Measurements from ENCODE around the gene ULBP2.
"Not testable (repeated sequence)": the region's sequence is repeated elsewhere in the genome, so short reads cannot be mapped to it uniquely, and the experiment has no call there.

ULBP2 gene

GRCh38 chr6:149933461-149933860 is 8.4 kb upstream of the ULBP2 start:
- H3K27ac Mint-ChIP-seq: no peak overlapping the region
- H3K27me3 Mint-ChIP-seq: peaks cover 96% of the 10 kb centered on the region
- no peaks in the 10 kb centered on the region for H3K36me3 Mint-ChIP-seq
- no peak for ATAC-seq
- H3K4me3 Mint-ChIP-seq: no peak overlapping the region
- H3K9me3 Mint-ChIP-seq: no peaks in the 10 kb centered on the region
- H3K4me1 Mint-ChIP-seq: peaks cover 16% of the 10 kb centered on the region

DNA sequence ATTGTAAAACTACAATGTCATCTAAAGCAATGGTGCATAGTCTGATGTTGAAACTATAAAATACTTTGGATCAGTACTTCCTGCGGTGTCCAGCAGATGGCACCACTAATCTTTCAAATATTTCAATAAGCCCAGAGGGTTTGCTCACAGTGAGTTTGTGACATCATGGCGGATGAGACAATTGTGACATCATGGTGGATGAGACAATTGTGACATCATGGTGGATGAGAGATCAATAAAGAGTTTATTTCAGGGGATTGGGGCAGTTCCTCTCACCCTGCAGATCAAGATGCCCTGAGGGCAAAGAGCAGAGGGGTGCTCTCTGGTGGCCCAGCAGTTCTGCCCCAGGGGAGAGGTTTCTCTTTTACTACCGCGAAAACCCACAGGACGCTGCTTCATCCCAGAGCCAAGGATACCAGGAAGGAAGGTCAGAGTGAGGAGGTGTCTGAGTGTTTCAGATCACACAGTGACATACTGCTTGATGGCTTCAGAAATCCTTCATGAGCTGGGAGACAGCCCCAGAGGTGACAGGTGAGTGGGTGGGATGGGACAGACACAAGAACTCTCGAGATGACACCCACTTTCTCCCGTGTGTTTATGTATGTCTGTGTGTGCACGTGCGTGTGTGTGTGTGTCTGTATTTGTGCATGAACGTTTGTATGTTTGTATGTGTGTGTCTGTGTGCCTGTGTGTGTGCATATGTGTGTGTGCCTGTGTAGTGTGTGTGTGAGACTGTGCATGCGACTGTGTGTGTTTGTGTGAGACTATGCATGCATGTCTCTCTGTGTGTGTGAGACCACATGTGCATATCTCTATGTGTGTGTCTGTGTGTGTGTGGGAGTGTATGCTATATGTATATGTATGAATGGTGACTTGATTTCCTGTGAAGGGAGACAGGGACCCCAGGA is 7.3 kb upstream of the ULBP2 start:
- Mint-ChIP-seq H3K36me3 (no peaks in the 10 kb centered on the region), H3K4me1 (peaks cover 26% of the 10 kb centered on the region), H3K27me3 (peaks cover 96% of the 10 kb centered on the region), H3K9me3 (no peaks in the 10 kb centered on the region), H3K27ac (no peak overlapping the region), H3K4me3 (no peak overlapping the region)
- peak; percentile 54 for ATAC-seq

GRCh38 chr6:149935246-149935645 is 6.6 kb upstream of the ULBP2 start:
- no peaks in the 10 kb centered on the region for H3K9me3 Mint-ChIP-seq

DNA sequence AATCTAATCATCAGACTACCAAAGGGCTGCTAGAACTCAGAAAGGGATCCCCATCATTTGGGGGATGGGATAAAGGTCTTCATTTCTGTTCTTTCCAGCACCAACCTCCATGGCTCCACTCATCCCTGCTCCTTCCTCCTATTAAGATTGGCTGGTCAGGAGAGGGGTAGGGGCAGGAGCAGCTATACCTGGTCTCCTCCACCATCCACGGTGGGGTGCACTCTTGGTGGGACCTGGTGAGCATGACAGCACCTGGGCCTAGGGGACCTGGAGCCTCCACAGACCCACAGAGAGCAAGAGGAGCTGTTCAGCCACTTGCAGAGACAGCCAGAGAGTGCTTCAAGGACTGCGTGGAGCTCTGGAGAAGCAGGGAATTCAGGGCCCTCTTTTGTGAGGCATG is 6.1 kb upstream of the ULBP2 start:
- H3K27me3 Mint-ChIP-seq: peaks cover 96% of the 10 kb centered on the region
- ATAC-seq: no peak
- H3K4me3 Mint-ChIP-seq: no peak overlapping the region
- no peaks in the 10 kb centered on the region for H3K36me3 Mint-ChIP-seq
- peaks cover 34% of the 10 kb centered on the region for H3K4me1 Mint-ChIP-seq
- H3K27ac Mint-ChIP-seq: no peak overlapping the region
- H3K9me3 Mint-ChIP-seq: no peaks in the 10 kb centered on the region

More at GRCh38 chr6:149935246-149935645, 6.6 kb upstream of the ULBP2 start:
- ATAC-seq: no peak
- Mint-ChIP-seq H3K4me3 (no peak overlapping the region), H3K27me3 (peaks cover 96% of the 10 kb centered on the region), H3K27ac (no peak overlapping the region), H3K4me1 (peaks cover 34% of the 10 kb centered on the region), H3K36me3 (no peaks in the 10 kb centered on the region)

GRCh38 chr6:149936743-149937142 is 5.1 kb upstream of the ULBP2 start:
- no peaks in the 10 kb centered on the region for H3K36me3 Mint-ChIP-seq
- H3K4me3 Mint-ChIP-seq: no peak overlapping the region
- peaks cover 96% of the 10 kb centered on the region for H3K27me3 Mint-ChIP-seq
- no peak for ATAC-seq
- no peak overlapping the region for H3K27ac Mint-ChIP-seq
- no peaks in the 10 kb centered on the region for H3K9me3 Mint-ChIP-seq
- H3K4me1 Mint-ChIP-seq: peaks cover 40% of the 10 kb centered on the region

DNA sequence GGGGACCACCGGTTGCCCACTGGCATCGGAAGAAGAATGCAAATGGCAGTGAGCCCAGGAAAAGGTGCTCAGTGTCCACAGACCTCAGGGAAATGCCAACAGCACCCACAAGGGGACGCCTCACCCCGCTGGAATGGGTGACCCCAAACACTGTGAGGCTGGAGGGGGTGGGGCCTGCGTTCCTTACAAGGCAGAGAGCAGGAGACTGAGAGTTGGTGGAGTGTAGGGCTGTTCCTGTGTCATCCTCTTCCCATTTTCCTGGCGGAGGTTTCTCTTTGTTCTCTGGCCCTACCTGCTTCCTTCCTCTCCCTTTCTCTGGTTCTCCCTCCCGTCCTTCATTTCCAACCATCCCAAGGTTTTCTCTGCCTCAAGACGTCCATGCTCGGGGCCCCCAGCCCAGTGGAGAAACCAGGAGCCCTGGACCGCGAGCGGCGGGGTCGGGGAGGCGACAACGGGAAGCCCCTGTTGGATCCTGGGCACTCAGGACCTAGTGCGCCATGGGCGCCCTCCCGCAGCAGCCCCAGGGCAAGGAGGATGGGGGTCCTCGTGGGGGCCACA is 3.7 kb upstream of the ULBP2 start:
- Mint-ChIP-seq H3K27ac (peak overlapping the region; percentile 79), H3K27me3 (peaks cover 98% of the 10 kb centered on the region), H3K4me3 (peak overlapping the region; percentile 74), H3K4me1 (peaks cover 52% of the 10 kb centered on the region)
- not testable (repeated sequence) for H3K9me3 Mint-ChIP-seq, H3K36me3 Mint-ChIP-seq
- ATAC-seq: peak; percentile 52

- H3K9me3 Mint-ChIP-seq: no peaks in the 10 kb centered on the region
- H3K27me3 Mint-ChIP-seq: peaks cover 95% of the 10 kb centered on the region
- H3K27ac Mint-ChIP-seq: peak overlapping the region; percentile 79
- H3K4me1 Mint-ChIP-seq: peaks cover 52% of the 10 kb centered on the region
- H3K36me3 Mint-ChIP-seq: no peaks in the 10 kb centered on the region
- H3K4me3 Mint-ChIP-seq: peak overlapping the region; percentile 74
- ATAC-seq: peak; percentile 67
These were observed 3.1 kb upstream of the ULBP2 start for GRCh38 chr6:149938571-149939355.

DNA sequence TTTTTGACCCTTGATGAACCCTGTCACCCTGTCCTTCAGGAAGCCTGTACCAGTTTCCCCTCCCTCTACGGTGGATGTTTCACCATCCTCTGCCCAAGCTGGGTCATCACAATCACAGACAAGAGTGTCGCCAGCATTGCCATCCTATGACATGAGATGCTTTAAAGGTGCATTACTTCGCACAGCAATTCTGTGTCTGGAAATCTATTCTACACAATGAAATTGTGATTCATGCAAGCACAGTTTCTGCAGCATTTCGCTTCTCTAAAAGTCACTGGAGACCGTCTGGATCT is 2.5 kb upstream of the ULBP2 start:
- H3K27ac Mint-ChIP-seq: peak overlapping the region; percentile 79

GRCh38 chr6:149939909-149940671 is 1.7 kb upstream of the ULBP2 start:
- Mint-ChIP-seq H3K36me3 (no peaks in the 10 kb centered on the region), H3K9me3 (no peaks in the 10 kb centered on the region), H3K4me3 (no peak overlapping the region), H3K27me3 (peaks cover 84% of the 10 kb centered on the region), H3K4me1 (peaks cover 47% of the 10 kb centered on the region), H3K27ac (no peak overlapping the region)
- no peak for ATAC-seq

More for the DNA sequence above, 2.5 kb upstream of the ULBP2 start:
- Mint-ChIP-seq H3K27me3 (peaks cover 92% of the 10 kb centered on the region), H3K4me1 (peaks cover 50% of the 10 kb centered on the region), H3K4me3 (peak overlapping the region; percentile 74), H3K36me3 (no peaks in the 10 kb centered on the region), H3K9me3 (no peaks in the 10 kb centered on the region)
- no peak for ATAC-seq

GRCh38 chr6:149940672-149940982 is 1.2 kb upstream of the ULBP2 start:
- H3K4me1 Mint-ChIP-seq: peaks cover 52% of the 10 kb centered on the region
- H3K4me3 Mint-ChIP-seq: no peak overlapping the region
- H3K27ac Mint-ChIP-seq: no peak overlapping the region
- no peaks in the 10 kb centered on the region for H3K36me3 Mint-ChIP-seq
- ATAC-seq: no peak
- H3K9me3 Mint-ChIP-seq: no peaks in the 10 kb centered on the region
- H3K27me3 Mint-ChIP-seq: peaks cover 79% of the 10 kb centered on the region

- Mint-ChIP-seq H3K27ac (no peak overlapping the region), H3K4me1 (peaks cover 51% of the 10 kb centered on the region), H3K4me3 (peak overlapping the region; percentile 93), H3K36me3 (no peaks in the 10 kb centered on the region), H3K27me3 (peaks cover 71% of the 10 kb centered on the region), H3K9me3 (no peaks in the 10 kb centered on the region)
- no peak for ATAC-seq
These were observed 631 bp downstream of the ULBP2 start for GRCh38 chr6:149942461-149942829.

DNA sequence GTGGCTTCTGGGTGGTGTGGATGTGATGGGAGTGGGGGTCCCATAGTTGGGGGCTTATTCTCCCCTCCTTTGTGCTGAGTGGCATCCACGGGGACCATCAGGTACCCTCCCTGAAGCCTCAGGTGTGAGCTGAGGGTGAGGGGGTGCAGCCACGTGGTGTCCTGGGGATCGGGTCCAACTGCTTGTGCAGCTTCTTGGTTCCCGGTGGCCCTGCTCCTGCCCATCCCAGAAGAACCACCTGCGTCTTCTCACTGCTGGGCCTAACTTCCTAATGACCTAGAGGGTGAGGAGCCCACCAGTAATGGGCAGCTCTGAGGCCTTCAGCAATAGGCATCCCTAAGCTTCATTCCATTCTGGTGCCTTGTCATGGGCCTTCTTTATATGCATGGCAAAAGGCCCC is 1.5 kb downstream of the ULBP2 start:
- Mint-ChIP-seq H3K4me3 (peak overlapping the region; percentile 93), H3K27me3 (peaks cover 71% of the 10 kb centered on the region), H3K4me1 (peaks cover 43% of the 10 kb centered on the region)
- H3K9me3 Mint-ChIP-seq, H3K36me3 Mint-ChIP-seq, H3K27ac Mint-ChIP-seq, ATAC-seq: not testable (repeated sequence)

DNA sequence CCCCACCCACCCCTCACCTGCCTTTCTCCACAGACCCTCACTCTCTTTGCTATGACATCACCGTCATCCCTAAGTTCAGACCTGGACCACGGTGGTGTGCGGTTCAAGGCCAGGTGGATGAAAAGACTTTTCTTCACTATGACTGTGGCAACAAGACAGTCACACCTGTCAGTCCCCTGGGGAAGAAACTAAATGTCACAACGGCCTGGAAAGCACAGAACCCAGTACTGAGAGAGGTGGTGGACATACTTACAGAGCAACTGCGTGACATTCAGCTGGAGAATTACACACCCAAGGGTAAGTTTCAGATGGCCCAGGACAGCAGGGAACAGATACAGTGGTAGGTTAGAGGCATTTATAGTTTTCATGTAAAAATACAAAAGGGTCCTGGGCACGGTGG is 3.5 kb downstream of the ULBP2 start:
- H3K4me1 Mint-ChIP-seq: peaks cover 23% of the 10 kb centered on the region
- not testable (repeated sequence) for H3K9me3 Mint-ChIP-seq, H3K4me3 Mint-ChIP-seq, H3K36me3 Mint-ChIP-seq, H3K27ac Mint-ChIP-seq
- H3K27me3 Mint-ChIP-seq: peaks cover 68% of the 10 kb centered on the region
- ATAC-seq: peak; percentile 78

GRCh38 chr6:149946631-149947030 is 4.8 kb downstream of the ULBP2 start:
- Mint-ChIP-seq H3K4me1 (peaks cover 18% of the 10 kb centered on the region), H3K27me3 (peaks cover 68% of the 10 kb centered on the region)
- H3K27ac Mint-ChIP-seq, H3K4me3 Mint-ChIP-seq, H3K36me3 Mint-ChIP-seq, ATAC-seq, H3K9me3 Mint-ChIP-seq: not testable (repeated sequence)

GRCh38 chr6:149947533-149947932 is 5.7 kb downstream of the ULBP2 start:
- H3K27me3 Mint-ChIP-seq: peaks cover 68% of the 10 kb centered on the region
- not testable (repeated sequence) for ATAC-seq, H3K27ac Mint-ChIP-seq, H3K9me3 Mint-ChIP-seq, H3K4me3 Mint-ChIP-seq, H3K4me1 Mint-ChIP-seq, H3K36me3 Mint-ChIP-seq

Data from stimulated activated memory B cell treated with anti-CD40 and anti-IgM and Interleukin-4, amounts not matched to agents 10 μg/mL and 1 μg/mL and 100 μg/mL, for 72 hours (primary cell).